Keratinocyte (primary cell): ENCODE data around the gene TMEM208.

Experiments used
- CTCF ChIP-seq, 3 experiments: IDR thresholded peaks in 1 of 3; conservative IDR thresholded peaks in 1 of 3; optimal IDR thresholded peaks in 1 of 3; 2 replicates in 2 of 3; 3 replicates in 1 of 3; pipeline versions ENCODE3 to v1.5.1; 2011; ENCODE audit warnings: low read length in 3 of 3, mild to moderate bottlenecking in 3 of 3, moderate library complexity in 2 of 3, control low read depth in 1 of 3, inconsistent platforms in 1 of 3; ENCODE audit not compliant: insufficient read depth in 2 of 3; ENCODE audit errors: extremely low read depth in 1 of 3
- EZH2 ChIP-seq: IDR thresholded peaks from one replicate; pipeline ENCODE4 v1.6.1; 2012; ENCODE audit warnings: inconsistent platforms, mild to moderate bottlenecking, low read length, moderate library complexity

GRCh38 chr16:67183284-67183626 is 43.7 kb upstream of the TMEM208 start:
- TF ChIP-seq CTCF (optimal IDR thresholded peaks at IDR 0.05 in 1 of 3, IDR thresholded peaks at IDR 0.05 in 1 of 3, conservative IDR thresholded peaks at IDR 0.05 in 1 of 3; ENCODE audit: extremely low read depth in 1 of 3, insufficient read depth in 2 of 3, low read length in 3 of 3) = no peak
- TF ChIP-seq EZH2 = no peak
